Right lobe of liver (tissue), 4 donors: ENCODE data around the gene IZUMO4.

Source experiments
- POLR2A ChIP-seq: fragments of 450-650 bp; IDR thresholded peaks from one replicate; pipeline ENCODE4 v1.6.1; 2017; ENCODE audit warnings: antibody characterized with exemption, mild to moderate bottlenecking
- TF ChIP-seq, protein P1 (sequence below), 4 donors: fragments of 200-600 bp in 3 of 4; fragments of 450-650 bp in 1 of 4; IDR thresholded peaks; one replicate each; pipeline versions ENCODE4 v1.5.1 to v1.8.0; 2016 to 2022; ENCODE audit warnings: antibody characterized with exemption in 4 of 4, mild to moderate bottlenecking in 2 of 4
- donor health status: DM: no; HTN: no; CAD: no.
- donor health status: DM: no; HTN: no; CAD: no.
- donor health status: DM: no; HTN: yes; CAD: no.

- no peak for TF ChIP-seq POLR2A
- TF ChIP-seq, protein P1, sequence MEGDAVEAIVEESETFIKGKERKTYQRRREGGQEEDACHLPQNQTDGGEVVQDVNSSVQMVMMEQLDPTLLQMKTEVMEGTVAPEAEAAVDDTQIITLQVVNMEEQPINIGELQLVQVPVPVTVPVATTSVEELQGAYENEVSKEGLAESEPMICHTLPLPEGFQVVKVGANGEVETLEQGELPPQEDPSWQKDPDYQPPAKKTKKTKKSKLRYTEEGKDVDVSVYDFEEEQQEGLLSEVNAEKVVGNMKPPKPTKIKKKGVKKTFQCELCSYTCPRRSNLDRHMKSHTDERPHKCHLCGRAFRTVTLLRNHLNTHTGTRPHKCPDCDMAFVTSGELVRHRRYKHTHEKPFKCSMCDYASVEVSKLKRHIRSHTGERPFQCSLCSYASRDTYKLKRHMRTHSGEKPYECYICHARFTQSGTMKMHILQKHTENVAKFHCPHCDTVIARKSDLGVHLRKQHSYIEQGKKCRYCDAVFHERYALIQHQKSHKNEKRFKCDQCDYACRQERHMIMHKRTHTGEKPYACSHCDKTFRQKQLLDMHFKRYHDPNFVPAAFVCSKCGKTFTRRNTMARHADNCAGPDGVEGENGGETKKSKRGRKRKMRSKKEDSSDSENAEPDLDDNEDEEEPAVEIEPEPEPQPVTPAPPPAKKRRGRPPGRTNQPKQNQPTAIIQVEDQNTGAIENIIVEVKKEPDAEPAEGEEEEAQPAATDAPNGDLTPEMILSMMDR (IDR thresholded peaks at IDR 0.05) = no peak
Observed at GRCh38 chr19:2063824-2064223, 32.9 kb upstream of the IZUMO4 start.
